Measurements from ENCODE around the gene HHAT.

DNA sequence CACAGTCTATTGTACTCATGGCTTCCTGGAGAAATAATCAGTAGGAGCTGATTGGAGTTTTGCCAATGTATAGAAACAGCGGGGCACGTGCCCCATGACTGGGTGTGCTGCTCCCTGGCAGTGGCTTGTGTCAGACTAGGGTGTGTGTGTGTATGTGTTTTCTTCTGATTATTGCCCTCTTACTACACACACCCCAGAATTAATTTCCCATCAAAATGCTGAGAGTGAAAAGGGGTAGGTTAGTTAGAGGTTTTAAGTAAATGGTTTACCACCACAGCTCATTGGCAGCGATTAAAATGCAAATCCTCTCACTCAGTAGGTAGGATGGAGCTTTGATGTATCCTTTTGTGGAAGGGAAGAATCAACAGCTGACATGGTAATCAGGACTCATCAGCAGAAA, 29.9 kb downstream of the HHAT start:
- TF ChIP-seq, protein P1, sequence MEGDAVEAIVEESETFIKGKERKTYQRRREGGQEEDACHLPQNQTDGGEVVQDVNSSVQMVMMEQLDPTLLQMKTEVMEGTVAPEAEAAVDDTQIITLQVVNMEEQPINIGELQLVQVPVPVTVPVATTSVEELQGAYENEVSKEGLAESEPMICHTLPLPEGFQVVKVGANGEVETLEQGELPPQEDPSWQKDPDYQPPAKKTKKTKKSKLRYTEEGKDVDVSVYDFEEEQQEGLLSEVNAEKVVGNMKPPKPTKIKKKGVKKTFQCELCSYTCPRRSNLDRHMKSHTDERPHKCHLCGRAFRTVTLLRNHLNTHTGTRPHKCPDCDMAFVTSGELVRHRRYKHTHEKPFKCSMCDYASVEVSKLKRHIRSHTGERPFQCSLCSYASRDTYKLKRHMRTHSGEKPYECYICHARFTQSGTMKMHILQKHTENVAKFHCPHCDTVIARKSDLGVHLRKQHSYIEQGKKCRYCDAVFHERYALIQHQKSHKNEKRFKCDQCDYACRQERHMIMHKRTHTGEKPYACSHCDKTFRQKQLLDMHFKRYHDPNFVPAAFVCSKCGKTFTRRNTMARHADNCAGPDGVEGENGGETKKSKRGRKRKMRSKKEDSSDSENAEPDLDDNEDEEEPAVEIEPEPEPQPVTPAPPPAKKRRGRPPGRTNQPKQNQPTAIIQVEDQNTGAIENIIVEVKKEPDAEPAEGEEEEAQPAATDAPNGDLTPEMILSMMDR (conservative IDR thresholded peaks at IDR 0.05; ENCODE audit: low read depth, low read length), result no peak
- no peak for TF ChIP-seq EZH2 (IDR thresholded peaks at IDR 0.05; ENCODE audit: borderline replicate concordance, low read depth, low read length, poor library complexity, severe bottlenecking)
